ENCODE data around the gene MUSTN1.

- no peak for TF ChIP-seq CTCF (optimal IDR thresholded peaks at IDR 0.05 in 1 of 3, IDR thresholded peaks at IDR 0.05 in 1 of 3, conservative IDR thresholded peaks at IDR 0.05 in 1 of 3; ENCODE audit: extremely low read depth in 1 of 3, insufficient read depth in 2 of 3, low read length in 3 of 3)
- TF ChIP-seq EZH2 (IDR thresholded peaks at IDR 0.05; ENCODE audit: low read length): no peak
Observed at GRCh38 chr3:52811452-52812011, 23.3 kb downstream of the MUSTN1 start.

Data from keratinocyte (primary cell).